Esophagus muscularis mucosa (tissue), 4 donors: ENCODE data around the gene BUB1B.

Experiments
- EP300 ChIP-seq: sonication (generic); formaldehyde crosslinking; IDR thresholded peaks from one replicate; pipeline ENCODE4 v1.6.1; 2017; ENCODE audit warnings: antibody characterized with exemption
- POLR2A ChIP-seq: fragments of 450-650 bp; IDR thresholded peaks from one replicate; pipeline ENCODE4 v1.6.1; 2017; ENCODE audit warnings: antibody characterized with exemption, moderate library complexity, mild to moderate bottlenecking, low read depth
- POLR2AphosphoS5 ChIP-seq, 2 donors: sonication (generic); formaldehyde crosslinking; IDR thresholded peaks; one replicate each; pipeline ENCODE4 v1.6.1; 2017; ENCODE audit warnings: antibody characterized with exemption in 2 of 2
- TF ChIP-seq, protein P1 (sequence below), 3 experiments: fragments of 200-600 bp in 2 of 3; fragments of 450-650 bp in 1 of 3; sonication (generic) in 2 of 3; IDR thresholded peaks; one replicate each; pipeline ENCODE4 v1.5.1; 2017 to 2019; ENCODE audit warnings: antibody characterized with exemption in 3 of 3, mild to moderate bottlenecking in 2 of 3, moderate library complexity in 1 of 3

DNA sequence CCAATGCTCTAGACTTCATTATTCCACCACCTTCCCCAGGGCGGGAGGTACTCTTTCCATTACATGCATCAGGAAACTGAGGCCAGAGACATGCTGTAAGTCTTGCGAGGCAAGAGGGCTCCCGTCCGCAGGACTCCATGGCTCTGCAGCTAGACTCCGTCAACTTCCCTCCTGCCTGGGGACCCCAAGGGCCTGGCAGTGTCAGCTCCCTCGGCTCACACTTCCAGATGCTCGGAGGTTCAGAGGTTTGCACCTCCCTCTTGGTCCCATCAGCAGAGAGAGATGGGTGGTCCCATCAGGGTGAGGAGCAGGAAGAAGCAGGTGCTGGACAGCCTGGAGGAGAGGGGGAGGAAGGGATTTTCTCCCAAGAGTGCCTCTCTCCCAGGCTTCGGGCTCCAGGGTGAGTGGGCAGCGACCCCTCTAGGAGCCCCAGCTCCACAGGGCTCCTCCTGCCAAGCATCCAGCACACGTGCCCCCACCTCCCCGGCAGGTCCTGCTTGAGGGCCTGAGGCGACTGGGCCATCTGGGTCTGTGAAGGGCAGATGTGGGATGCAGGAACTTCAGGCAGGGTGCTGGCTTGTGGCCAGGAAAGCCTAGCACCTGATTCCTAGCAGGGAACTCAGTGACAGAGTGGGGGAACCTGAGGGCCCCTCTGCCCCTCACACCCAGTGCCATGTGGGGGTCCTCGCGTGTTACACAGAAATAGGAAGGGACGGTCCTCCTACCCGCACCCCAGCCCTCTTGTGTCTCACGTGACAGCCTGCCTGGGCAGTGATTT is 87.3 kb downstream of the BUB1B start:
- TF ChIP-seq POLR2A (no peak), EP300 (no peak), POLR2AphosphoS5 (IDR thresholded peaks at IDR 0.05) (no peak)
- TF ChIP-seq, protein P1, sequence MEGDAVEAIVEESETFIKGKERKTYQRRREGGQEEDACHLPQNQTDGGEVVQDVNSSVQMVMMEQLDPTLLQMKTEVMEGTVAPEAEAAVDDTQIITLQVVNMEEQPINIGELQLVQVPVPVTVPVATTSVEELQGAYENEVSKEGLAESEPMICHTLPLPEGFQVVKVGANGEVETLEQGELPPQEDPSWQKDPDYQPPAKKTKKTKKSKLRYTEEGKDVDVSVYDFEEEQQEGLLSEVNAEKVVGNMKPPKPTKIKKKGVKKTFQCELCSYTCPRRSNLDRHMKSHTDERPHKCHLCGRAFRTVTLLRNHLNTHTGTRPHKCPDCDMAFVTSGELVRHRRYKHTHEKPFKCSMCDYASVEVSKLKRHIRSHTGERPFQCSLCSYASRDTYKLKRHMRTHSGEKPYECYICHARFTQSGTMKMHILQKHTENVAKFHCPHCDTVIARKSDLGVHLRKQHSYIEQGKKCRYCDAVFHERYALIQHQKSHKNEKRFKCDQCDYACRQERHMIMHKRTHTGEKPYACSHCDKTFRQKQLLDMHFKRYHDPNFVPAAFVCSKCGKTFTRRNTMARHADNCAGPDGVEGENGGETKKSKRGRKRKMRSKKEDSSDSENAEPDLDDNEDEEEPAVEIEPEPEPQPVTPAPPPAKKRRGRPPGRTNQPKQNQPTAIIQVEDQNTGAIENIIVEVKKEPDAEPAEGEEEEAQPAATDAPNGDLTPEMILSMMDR (IDR thresholded peaks at IDR 0.05) = no peak
